Measurements from ENCODE around the gene ADPRHL1. TPM values are rescaled to one million over a fixed set of nuclear protein-coding genes. Genes with fewer than 3 reads are reported as not detected.

The ADPRHL1 gene
- total RNA-seq, 1 experiment from 2014 or later: 2.7 TPM

- Histone ChIP-seq H2BK120ac (ENCODE audit: low read depth, low read length, poor library complexity, severe bottlenecking) (no peak overlapping the region), H3K9ac (ENCODE audit: extremely low read depth, insufficient read length, low read length) (no peak overlapping the region), H3K4me1 (ENCODE audit: insufficient read depth, low read length) (no peaks in the 10 kb centered on the region), H3K23me2 (ENCODE audit: insufficient read length, low read depth, low read length, poor library complexity, severe bottlenecking) (no peaks in the 10 kb centered on the region), H3K56ac (ENCODE audit: insufficient read length, low read depth, low read length) (no peak overlapping the region), H3K27ac (ENCODE audit: insufficient read length, low read depth, low read length) (no peak overlapping the region), H4K20me1 (ENCODE audit: control insufficient read depth, insufficient read depth, insufficient read length) (no peaks in the 10 kb centered on the region), H2AFZ (ENCODE audit: low read length) (no peak overlapping the region), H4K8ac (replicated peaks; ENCODE audit: insufficient read length, low read depth, low read length) (no peak overlapping the region), H2BK20ac (ENCODE audit: low read depth, low read length, poor library complexity, severe bottlenecking) (no peak overlapping the region), H2BK15ac (ENCODE audit: low read depth, low read length) (no peak overlapping the region), H3K4ac (ENCODE audit: low read depth, low read length) (no peak overlapping the region), H4K91ac (ENCODE audit: insufficient read length, low read depth, low read length) (no peak overlapping the region), H3T11ph (ENCODE audit: low read length) (no peak overlapping the region), H3K79me2 (ENCODE audit: insufficient read depth, low read length) (no peaks in the 10 kb centered on the region), H2BK5ac (ENCODE audit: insufficient read length, low read length) (no peak overlapping the region), H3K14ac (ENCODE audit: insufficient read depth, low read length) (no peak overlapping the region), H3K79me1 (ENCODE audit: insufficient read depth, low read depth, low read length, poor library complexity, severe bottlenecking) (no peaks in the 10 kb centered on the region), H3K4me2 (ENCODE audit: insufficient read depth, insufficient read length, low read length) (no peak overlapping the region), H3K9me3 (ENCODE audit: control insufficient read depth, low read depth, low read length) (no peaks in the 10 kb centered on the region), H2AK5ac (ENCODE audit: insufficient read length, low read length) (no peak overlapping the region), H3K23ac (ENCODE audit: insufficient read length, low read depth, low read length) (no peak overlapping the region), H3K27me3 (ENCODE audit: insufficient read depth, low read length) (no peaks in the 10 kb centered on the region), H3K18ac (ENCODE audit: insufficient read length, low read depth, low read length) (no peak overlapping the region), H2BK12ac (ENCODE audit: insufficient read length, low read depth, low read length) (no peak overlapping the region), H4K5ac (ENCODE audit: insufficient read length, low read depth, low read length) (no peak overlapping the region)
- no CpG with 5 or more reads among the region's 3 CpGs for WGBS (ENCODE audit: extremely low coverage, insufficient read length, low lambda C conversion rate)
- no peak overlapping the region for H3K4me3 Mint-ChIP-seq
- H3K9me3 Mint-ChIP-seq: peaks cover 2 to 4% of the 10 kb centered on the region in 2 experiments; a peak in 4 of 5 replicates
- TF ChIP-seq CTCF (conservative IDR thresholded peaks at IDR 0.05): no peak
- DNase-seq: no peak
- peaks cover 6% of the 10 kb centered on the region for H3K27me3 Mint-ChIP-seq (ENCODE audit: low read depth)
- peaks cover 2 to 5% (median 2%) of the 10 kb centered on the region in 3 experiments; a peak in 4 of 7 replicates for H3K36me3 Mint-ChIP-seq (ENCODE audit: insufficient read depth in 1 of 3, low read depth in 3 of 3)
- H3K4me1 Mint-ChIP-seq: 0 out of 4 replicates have a peak, but pooled peaks cover 0 to under 1% of the 10 kb centered on the region in 2 experiments
- H3K27ac Mint-ChIP-seq: no peak overlapping the region; a peak in 1 of 7 replicates
Measured at GRCh38 chr13:113408562-113408961, 44.7 kb downstream of the ADPRHL1 start.
